Measurements from ENCODE around the gene FOCAD.

The FOCAD gene

GRCh38 chr9:20925256-20926045 is 241.4 kb downstream of the FOCAD start:
- H3K4me3 ChIP-seq (ENCODE audit: low read length): no peak overlapping the region
- H3K4me1 ChIP-seq (ENCODE audit: control insufficient read depth, low read length): no peaks in the 10 kb centered on the region
- H3K9me2 ChIP-seq (replicated peaks; ENCODE audit: control insufficient read depth, low read length): no peaks in the 10 kb centered on the region
- TF ChIP-seq EZH2phosphoT487 (IDR thresholded peaks at IDR 0.05; ENCODE audit: borderline replicate concordance, low read length) (no peak), CTCF (IDR thresholded peaks at IDR 0.05; ENCODE audit: low read depth, low read length, poor library complexity, severe bottlenecking) (no peak)
- no peaks in the 10 kb centered on the region for H3K79me2 ChIP-seq (ENCODE audit: control insufficient read depth, low read length)
- no peak overlapping the region for H3K27ac ChIP-seq (ENCODE audit: low read depth, low read length)
- no peak overlapping the region for H3K4me2 ChIP-seq (ENCODE audit: low read length)
- no peaks in the 10 kb centered on the region for H3K27me3 ChIP-seq (ENCODE audit: control insufficient read depth, low read length)
- H3K9me3 ChIP-seq (ENCODE audit: control insufficient read depth, insufficient read depth, low read length): no peaks in the 10 kb centered on the region
- no peaks in the 10 kb centered on the region for H4K20me1 ChIP-seq (ENCODE audit: control insufficient read depth, insufficient read depth, low read depth, low read length)
- H3F3A ChIP-seq (ENCODE audit: control insufficient read depth, insufficient read depth): no peaks in the 10 kb centered on the region
- H3K36me3 ChIP-seq (ENCODE audit: control insufficient read depth, low read length): no peaks in the 10 kb centered on the region

- TF ChIP-seq EZH2phosphoT487 (IDR thresholded peaks at IDR 0.05; ENCODE audit: borderline replicate concordance, low read length) (no peak), CTCF (IDR thresholded peaks at IDR 0.05; ENCODE audit: low read depth, low read length, poor library complexity, severe bottlenecking) (no peak)
- Histone ChIP-seq H3K4me2 (ENCODE audit: low read length) (no peak overlapping the region), H3K27ac (ENCODE audit: low read depth, low read length) (no peak overlapping the region), H3K27me3 (ENCODE audit: control insufficient read depth, low read length) (no peaks in the 10 kb centered on the region), H3K36me3 (ENCODE audit: control insufficient read depth, low read length) (no peaks in the 10 kb centered on the region), H3K79me2 (ENCODE audit: control insufficient read depth, low read length) (no peaks in the 10 kb centered on the region), H4K20me1 (ENCODE audit: control insufficient read depth, insufficient read depth, low read depth, low read length) (no peaks in the 10 kb centered on the region), H3F3A (ENCODE audit: control insufficient read depth, insufficient read depth) (no peaks in the 10 kb centered on the region), H3K4me3 (ENCODE audit: low read length) (no peak overlapping the region), H3K9me3 (ENCODE audit: control insufficient read depth, insufficient read depth, low read length) (no peaks in the 10 kb centered on the region), H3K9me2 (replicated peaks; ENCODE audit: control insufficient read depth, low read length) (no peaks in the 10 kb centered on the region), H3K4me1 (ENCODE audit: control insufficient read depth, low read length) (no peaks in the 10 kb centered on the region)
These were observed 245.2 kb downstream of the FOCAD start for GRCh38 chr9:20929276-20929675.

- H3K27me3 ChIP-seq (ENCODE audit: control insufficient read depth, low read length): no peaks in the 10 kb centered on the region
- TF ChIP-seq CTCF (IDR thresholded peaks at IDR 0.05; ENCODE audit: low read depth, low read length, poor library complexity, severe bottlenecking): no peak
- TF ChIP-seq EZH2phosphoT487 (IDR thresholded peaks at IDR 0.05; ENCODE audit: borderline replicate concordance, low read length): no peak
These were observed 246.8 kb downstream of the FOCAD start for GRCh38 chr9:20930836-20931235.

More at GRCh38 chr9:20930836-20931235, 246.8 kb downstream of the FOCAD start:
- no peaks in the 10 kb centered on the region for H3K4me1 ChIP-seq (ENCODE audit: control insufficient read depth, low read length)
- H3K79me2 ChIP-seq (ENCODE audit: control insufficient read depth, low read length): no peaks in the 10 kb centered on the region
- no peaks in the 10 kb centered on the region for H3K9me2 ChIP-seq (replicated peaks; ENCODE audit: control insufficient read depth, low read length)
- H3K4me3 ChIP-seq (ENCODE audit: low read length): no peak overlapping the region
- H3K9me3 ChIP-seq (ENCODE audit: control insufficient read depth, insufficient read depth, low read length): no peaks in the 10 kb centered on the region
- H3K4me2 ChIP-seq (ENCODE audit: low read length): no peak overlapping the region
- H3F3A ChIP-seq (ENCODE audit: control insufficient read depth, insufficient read depth): no peaks in the 10 kb centered on the region
- H3K27ac ChIP-seq (ENCODE audit: low read depth, low read length): no peak overlapping the region
- H4K20me1 ChIP-seq (ENCODE audit: control insufficient read depth, insufficient read depth, low read depth, low read length): no peaks in the 10 kb centered on the region
- no peaks in the 10 kb centered on the region for H3K36me3 ChIP-seq (ENCODE audit: control insufficient read depth, low read length)

All from DOHH2 (cell line).